Measurements from ENCODE around the gene GLI3.

Gene GLI3

GRCh38 chr7:42180806-42181205, 56.2 kb downstream of the GLI3 start:
- Mint-ChIP-seq H3K9me3 (no peaks in the 10 kb centered on the region), H3K27ac (no peak overlapping the region), H3K4me1 (no peaks in the 10 kb centered on the region), H3K4me3 (no peak overlapping the region), H3K36me3 (no peaks in the 10 kb centered on the region), H3K27me3 (peaks cover 4% of the 10 kb centered on the region)

GRCh38 chr7:42176724-42177101, 60.3 kb downstream of the GLI3 start:
- no peaks in the 10 kb centered on the region for H3K9me3 Mint-ChIP-seq
- no peaks in the 10 kb centered on the region for H3K4me1 Mint-ChIP-seq
- H3K36me3 Mint-ChIP-seq = no peaks in the 10 kb centered on the region
- no peak overlapping the region for H3K4me3 Mint-ChIP-seq
- H3K27ac Mint-ChIP-seq = no peak overlapping the region
- peaks cover 4% of the 10 kb centered on the region for H3K27me3 Mint-ChIP-seq

- Mint-ChIP-seq H3K4me1 (no peaks in the 10 kb centered on the region), H3K36me3 (no peaks in the 10 kb centered on the region), H3K27me3 (peaks cover 4% of the 10 kb centered on the region), H3K9me3 (no peaks in the 10 kb centered on the region), H3K4me3 (no peak overlapping the region), H3K27ac (no peak overlapping the region)
Measured at GRCh38 chr7:42175834-42176723, 60.9 kb downstream of the GLI3 start.

GRCh38 chr7:42174391-42174912, 62.6 kb downstream of the GLI3 start:
- Mint-ChIP-seq H3K4me3 (no peak overlapping the region), H3K9me3 (no peaks in the 10 kb centered on the region), H3K27me3 (peaks cover 4% of the 10 kb centered on the region)

GRCh38 chr7:42170724-42171123, 66.3 kb downstream of the GLI3 start:
- no peaks in the 10 kb centered on the region for H3K27me3 Mint-ChIP-seq
- H3K27ac Mint-ChIP-seq = no peak overlapping the region
- no peaks in the 10 kb centered on the region for H3K4me1 Mint-ChIP-seq
- no peaks in the 10 kb centered on the region for H3K9me3 Mint-ChIP-seq
- no peak overlapping the region for H3K4me3 Mint-ChIP-seq
- H3K36me3 Mint-ChIP-seq = no peaks in the 10 kb centered on the region

More at GRCh38 chr7:42174391-42174912, 62.6 kb downstream of the GLI3 start:
- Mint-ChIP-seq H3K27ac (no peak overlapping the region), H3K4me1 (no peaks in the 10 kb centered on the region), H3K36me3 (no peaks in the 10 kb centered on the region)

GRCh38 chr7:42168512-42168911, 68.5 kb downstream of the GLI3 start:
- H3K4me3 Mint-ChIP-seq = no peak overlapping the region
- no peaks in the 10 kb centered on the region for H3K27me3 Mint-ChIP-seq
- no peaks in the 10 kb centered on the region for H3K4me1 Mint-ChIP-seq
- H3K9me3 Mint-ChIP-seq = no peaks in the 10 kb centered on the region
- H3K36me3 Mint-ChIP-seq = no peaks in the 10 kb centered on the region
- no peak overlapping the region for H3K27ac Mint-ChIP-seq

- Mint-ChIP-seq H3K9me3 (no peaks in the 10 kb centered on the region), H3K27me3 (no peaks in the 10 kb centered on the region), H3K4me3 (no peak overlapping the region), H3K36me3 (no peaks in the 10 kb centered on the region), H3K27ac (no peak overlapping the region), H3K4me1 (no peaks in the 10 kb centered on the region)
Measured at GRCh38 chr7:42167631-42168236, 69.3 kb downstream of the GLI3 start.

- Mint-ChIP-seq H3K27ac (no peak overlapping the region), H3K27me3 (no peaks in the 10 kb centered on the region), H3K4me3 (no peak overlapping the region), H3K9me3 (no peaks in the 10 kb centered on the region), H3K36me3 (no peaks in the 10 kb centered on the region), H3K4me1 (no peaks in the 10 kb centered on the region)
Measured at GRCh38 chr7:42167206-42167605, 69.8 kb downstream of the GLI3 start.

GRCh38 chr7:42164881-42165428, 72.1 kb downstream of the GLI3 start:
- H3K27ac Mint-ChIP-seq = no peak overlapping the region
- H3K4me1 Mint-ChIP-seq = no peaks in the 10 kb centered on the region
- no peaks in the 10 kb centered on the region for H3K9me3 Mint-ChIP-seq
- H3K27me3 Mint-ChIP-seq = no peaks in the 10 kb centered on the region
- no peaks in the 10 kb centered on the region for H3K36me3 Mint-ChIP-seq
- no peak overlapping the region for H3K4me3 Mint-ChIP-seq

- no peaks in the 10 kb centered on the region for H3K36me3 Mint-ChIP-seq
- H3K4me3 Mint-ChIP-seq = no peak overlapping the region
- no peaks in the 10 kb centered on the region for H3K4me1 Mint-ChIP-seq
- H3K27ac Mint-ChIP-seq = no peak overlapping the region
- H3K27me3 Mint-ChIP-seq = no peaks in the 10 kb centered on the region
- no peaks in the 10 kb centered on the region for H3K9me3 Mint-ChIP-seq
Measured at GRCh38 chr7:42162560-42163325, 74.3 kb downstream of the GLI3 start.

GRCh38 chr7:42161719-42162118, 75.3 kb downstream of the GLI3 start:
- Mint-ChIP-seq H3K27ac (no peak overlapping the region), H3K27me3 (no peaks in the 10 kb centered on the region), H3K4me1 (no peaks in the 10 kb centered on the region), H3K4me3 (no peak overlapping the region), H3K36me3 (no peaks in the 10 kb centered on the region), H3K9me3 (no peaks in the 10 kb centered on the region)

- H3K4me1 Mint-ChIP-seq = no peaks in the 10 kb centered on the region
- no peaks in the 10 kb centered on the region for H3K36me3 Mint-ChIP-seq
- no peak overlapping the region for H3K27ac Mint-ChIP-seq
- H3K4me3 Mint-ChIP-seq = no peak overlapping the region
- H3K9me3 Mint-ChIP-seq = no peaks in the 10 kb centered on the region
- no peaks in the 10 kb centered on the region for H3K27me3 Mint-ChIP-seq
Measured at GRCh38 chr7:42161110-42161509, 75.9 kb downstream of the GLI3 start.

- no peak overlapping the region for H3K27ac Mint-ChIP-seq
- no peaks in the 10 kb centered on the region for H3K27me3 Mint-ChIP-seq
- no peaks in the 10 kb centered on the region for H3K36me3 Mint-ChIP-seq
- H3K4me3 Mint-ChIP-seq = no peak overlapping the region
- no peaks in the 10 kb centered on the region for H3K4me1 Mint-ChIP-seq
- H3K9me3 Mint-ChIP-seq = no peaks in the 10 kb centered on the region
Measured at GRCh38 chr7:42159130-42159529, 77.9 kb downstream of the GLI3 start.

GRCh38 chr7:42156967-42157721, 79.9 kb downstream of the GLI3 start:
- H3K4me1 Mint-ChIP-seq = no peaks in the 10 kb centered on the region
- H3K36me3 Mint-ChIP-seq = no peaks in the 10 kb centered on the region
- H3K27ac Mint-ChIP-seq = no peak overlapping the region
- H3K4me3 Mint-ChIP-seq = no peak overlapping the region
- no peaks in the 10 kb centered on the region for H3K27me3 Mint-ChIP-seq
- no peaks in the 10 kb centered on the region for H3K9me3 Mint-ChIP-seq

- H3K4me1 Mint-ChIP-seq = no peaks in the 10 kb centered on the region
- H3K27me3 Mint-ChIP-seq = no peaks in the 10 kb centered on the region
- H3K36me3 Mint-ChIP-seq = no peaks in the 10 kb centered on the region
- H3K27ac Mint-ChIP-seq = no peak overlapping the region
- H3K4me3 Mint-ChIP-seq = no peak overlapping the region
- H3K9me3 Mint-ChIP-seq = no peaks in the 10 kb centered on the region
Measured at GRCh38 chr7:42156291-42156865, 80.6 kb downstream of the GLI3 start.

Data from activated naive CD4-positive, alpha-beta T cell treated with anti-CD3 and anti-CD28 coated beads, Interleukin-2, amount 50 U/mL, for 24 hours (primary cell).